Measurements from ENCODE around the gene RUNX2. TPM values are rescaled to one million over a fixed set of nuclear protein-coding genes. Genes with fewer than 3 reads are reported as not detected.

The RUNX2 gene
- polyA plus RNA-seq, 1 donor from 2014 or later: not detected

DNA sequence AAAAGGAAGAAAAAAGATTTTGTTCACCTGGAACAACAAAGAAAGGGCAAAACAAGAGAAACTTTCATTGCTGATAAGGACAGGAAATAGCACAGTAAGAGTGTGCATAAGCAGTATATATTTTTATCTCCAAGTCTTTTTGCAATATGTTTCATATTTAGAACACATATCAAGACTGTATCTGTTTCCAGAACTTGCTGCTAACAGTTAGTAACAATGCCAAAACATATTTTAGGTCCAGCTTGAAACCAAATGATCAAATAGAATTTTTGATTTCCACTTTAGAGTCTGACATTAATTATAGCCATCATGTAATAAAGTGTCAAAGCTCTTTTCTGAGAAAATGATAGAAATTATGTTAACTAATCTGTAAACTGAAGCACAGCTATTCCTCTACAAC lies 193.1 kb downstream of the RUNX2 start:
- Histone ChIP-seq H3K79me2 (replicated peaks; ENCODE audit: insufficient read depth, low read length) (no peaks in the 10 kb centered on the region), H3K9me3 (ENCODE audit: low read length) (no peaks in the 10 kb centered on the region), H3K9me2 (ENCODE audit: insufficient read depth, low read length) (no peaks in the 10 kb centered on the region), H3K4me2 (ENCODE audit: low read length) (no peak overlapping the region), H3K9ac (ENCODE audit: low read length) (no peak overlapping the region), H3F3A (ENCODE audit: insufficient read depth, low read length, poor library complexity, severe bottlenecking) (no peaks in the 10 kb centered on the region), H3K27ac (ENCODE audit: low read length) (no peak overlapping the region), H3K36me3 (ENCODE audit: insufficient read depth, low read length) (no peaks in the 10 kb centered on the region), H4K20me1 (ENCODE audit: insufficient read depth) (no peaks in the 10 kb centered on the region), H3K4me3 (ENCODE audit: low read length) (no peak overlapping the region), H3K27me3 (ENCODE audit: insufficient read depth, low read depth, low read length) (no peaks in the 10 kb centered on the region), H2AFZ (ENCODE audit: low read depth, low read length) (no peak overlapping the region)
- TF ChIP-seq MXI1 (conservative IDR thresholded peaks at IDR 0.05; ENCODE audit: poor library complexity, severe bottlenecking): no peak
- TF ChIP-seq TAF1 (IDR thresholded peaks at IDR 0.05; ENCODE audit: low read depth): no peak
- TF ChIP-seq RAD21 (conservative IDR thresholded peaks at IDR 0.05): no peak
- TF ChIP-seq POLR2AphosphoS5 (IDR thresholded peaks at IDR 0.05): no peak
- no peak for TF ChIP-seq EP300 (conservative IDR thresholded peaks at IDR 0.05; ENCODE audit: poor library complexity, severe bottlenecking)
- TF ChIP-seq, protein P1, sequence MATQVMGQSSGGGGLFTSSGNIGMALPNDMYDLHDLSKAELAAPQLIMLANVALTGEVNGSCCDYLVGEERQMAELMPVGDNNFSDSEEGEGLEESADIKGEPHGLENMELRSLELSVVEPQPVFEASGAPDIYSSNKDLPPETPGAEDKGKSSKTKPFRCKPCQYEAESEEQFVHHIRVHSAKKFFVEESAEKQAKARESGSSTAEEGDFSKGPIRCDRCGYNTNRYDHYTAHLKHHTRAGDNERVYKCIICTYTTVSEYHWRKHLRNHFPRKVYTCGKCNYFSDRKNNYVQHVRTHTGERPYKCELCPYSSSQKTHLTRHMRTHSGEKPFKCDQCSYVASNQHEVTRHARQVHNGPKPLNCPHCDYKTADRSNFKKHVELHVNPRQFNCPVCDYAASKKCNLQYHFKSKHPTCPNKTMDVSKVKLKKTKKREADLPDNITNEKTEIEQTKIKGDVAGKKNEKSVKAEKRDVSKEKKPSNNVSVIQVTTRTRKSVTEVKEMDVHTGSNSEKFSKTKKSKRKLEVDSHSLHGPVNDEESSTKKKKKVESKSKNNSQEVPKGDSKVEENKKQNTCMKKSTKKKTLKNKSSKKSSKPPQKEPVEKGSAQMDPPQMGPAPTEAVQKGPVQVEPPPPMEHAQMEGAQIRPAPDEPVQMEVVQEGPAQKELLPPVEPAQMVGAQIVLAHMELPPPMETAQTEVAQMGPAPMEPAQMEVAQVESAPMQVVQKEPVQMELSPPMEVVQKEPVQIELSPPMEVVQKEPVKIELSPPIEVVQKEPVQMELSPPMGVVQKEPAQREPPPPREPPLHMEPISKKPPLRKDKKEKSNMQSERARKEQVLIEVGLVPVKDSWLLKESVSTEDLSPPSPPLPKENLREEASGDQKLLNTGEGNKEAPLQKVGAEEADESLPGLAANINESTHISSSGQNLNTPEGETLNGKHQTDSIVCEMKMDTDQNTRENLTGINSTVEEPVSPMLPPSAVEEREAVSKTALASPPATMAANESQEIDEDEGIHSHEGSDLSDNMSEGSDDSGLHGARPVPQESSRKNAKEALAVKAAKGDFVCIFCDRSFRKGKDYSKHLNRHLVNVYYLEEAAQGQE (IDR thresholded peaks at IDR 0.05; ENCODE audit: borderline replicate concordance): no peak
- no peak for TF ChIP-seq SMC3 (conservative IDR thresholded peaks at IDR 0.05; ENCODE audit: poor library complexity)
- no peak for TF ChIP-seq EZH2 (IDR thresholded peaks at IDR 0.05; ENCODE audit: borderline replicate concordance, insufficient read depth, low read length, poor library complexity, severe bottlenecking)
- TF ChIP-seq, protein P2, sequence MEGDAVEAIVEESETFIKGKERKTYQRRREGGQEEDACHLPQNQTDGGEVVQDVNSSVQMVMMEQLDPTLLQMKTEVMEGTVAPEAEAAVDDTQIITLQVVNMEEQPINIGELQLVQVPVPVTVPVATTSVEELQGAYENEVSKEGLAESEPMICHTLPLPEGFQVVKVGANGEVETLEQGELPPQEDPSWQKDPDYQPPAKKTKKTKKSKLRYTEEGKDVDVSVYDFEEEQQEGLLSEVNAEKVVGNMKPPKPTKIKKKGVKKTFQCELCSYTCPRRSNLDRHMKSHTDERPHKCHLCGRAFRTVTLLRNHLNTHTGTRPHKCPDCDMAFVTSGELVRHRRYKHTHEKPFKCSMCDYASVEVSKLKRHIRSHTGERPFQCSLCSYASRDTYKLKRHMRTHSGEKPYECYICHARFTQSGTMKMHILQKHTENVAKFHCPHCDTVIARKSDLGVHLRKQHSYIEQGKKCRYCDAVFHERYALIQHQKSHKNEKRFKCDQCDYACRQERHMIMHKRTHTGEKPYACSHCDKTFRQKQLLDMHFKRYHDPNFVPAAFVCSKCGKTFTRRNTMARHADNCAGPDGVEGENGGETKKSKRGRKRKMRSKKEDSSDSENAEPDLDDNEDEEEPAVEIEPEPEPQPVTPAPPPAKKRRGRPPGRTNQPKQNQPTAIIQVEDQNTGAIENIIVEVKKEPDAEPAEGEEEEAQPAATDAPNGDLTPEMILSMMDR (IDR thresholded peaks at IDR 0.05; ENCODE audit: poor library complexity, severe bottlenecking): no peak

DNA sequence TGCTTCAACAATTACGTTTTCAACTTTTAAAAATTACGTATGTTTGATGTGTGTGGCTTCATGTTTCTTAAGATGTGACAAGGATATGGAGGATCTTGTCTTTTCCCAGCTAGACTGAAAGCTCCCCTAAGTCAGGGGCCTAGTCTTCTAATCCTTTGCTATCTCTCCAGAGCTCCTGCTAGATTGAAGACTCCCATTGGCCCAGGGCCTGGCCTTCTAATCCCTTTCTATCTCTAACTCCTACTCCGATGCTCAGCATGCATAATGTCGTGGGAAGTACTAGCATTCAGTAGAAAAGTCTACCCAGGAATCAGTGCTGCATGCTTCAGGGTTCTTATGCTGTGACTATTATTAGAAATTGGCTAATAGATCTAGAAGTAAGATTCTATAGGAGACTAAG lies 194.4 kb downstream of the RUNX2 start:
- H3K9me2 ChIP-seq (ENCODE audit: insufficient read depth, low read length): no peaks in the 10 kb centered on the region
- no peaks in the 10 kb centered on the region for H4K20me1 ChIP-seq (ENCODE audit: insufficient read depth)
- no peaks in the 10 kb centered on the region for H3F3A ChIP-seq (ENCODE audit: insufficient read depth, low read length, poor library complexity, severe bottlenecking)
- H3K27ac ChIP-seq (ENCODE audit: low read length): no peak overlapping the region
- no peak for TF ChIP-seq SMC3 (conservative IDR thresholded peaks at IDR 0.05; ENCODE audit: poor library complexity)
- TF ChIP-seq, protein P2 (IDR thresholded peaks at IDR 0.05; ENCODE audit: poor library complexity, severe bottlenecking): no peak
- no peak for TF ChIP-seq MXI1 (conservative IDR thresholded peaks at IDR 0.05; ENCODE audit: poor library complexity, severe bottlenecking)
- no peak for TF ChIP-seq RAD21 (conservative IDR thresholded peaks at IDR 0.05)
- no peak for TF ChIP-seq TAF1 (IDR thresholded peaks at IDR 0.05; ENCODE audit: low read depth)
- TF ChIP-seq EP300 (conservative IDR thresholded peaks at IDR 0.05; ENCODE audit: poor library complexity, severe bottlenecking): no peak
- TF ChIP-seq EZH2 (IDR thresholded peaks at IDR 0.05; ENCODE audit: borderline replicate concordance, insufficient read depth, low read length, poor library complexity, severe bottlenecking): no peak
- TF ChIP-seq POLR2AphosphoS5 (IDR thresholded peaks at IDR 0.05): no peak
- TF ChIP-seq, protein P1 (IDR thresholded peaks at IDR 0.05; ENCODE audit: borderline replicate concordance): no peak
- H3K36me3 ChIP-seq (ENCODE audit: insufficient read depth, low read length): no peaks in the 10 kb centered on the region
- H3K4me3 ChIP-seq (ENCODE audit: low read length): no peak overlapping the region
- no peak overlapping the region for H3K4me2 ChIP-seq (ENCODE audit: low read length)
- no peak overlapping the region for H2AFZ ChIP-seq (ENCODE audit: low read depth, low read length)
- no peak overlapping the region for H3K9ac ChIP-seq (ENCODE audit: low read length)
- no peaks in the 10 kb centered on the region for H3K79me2 ChIP-seq (replicated peaks; ENCODE audit: insufficient read depth, low read length)
- H3K27me3 ChIP-seq (ENCODE audit: insufficient read depth, low read depth, low read length): no peaks in the 10 kb centered on the region
- H3K9me3 ChIP-seq (ENCODE audit: low read length): no peaks in the 10 kb centered on the region
